Neural progenitor cell (in vitro differentiated cells): Measurements from ENCODE around the gene QPCT.

ENCODE experiments used
- CTCF ChIP-seq: fragments of 200-600 bp; sonication (generic); IDR thresholded peaks from 2 replicates; pipeline ENCODE4 v1.5.1; 2017; ENCODE audit warnings: antibody characterized with exemption, mild to moderate bottlenecking
- EZH2 ChIP-seq: fragments of 200-600 bp; sonication (generic); IDR thresholded peaks from 2 replicates; pipeline ENCODE4 v1.6.1; 2017; ENCODE audit warnings: antibody characterized with exemption, mild to moderate bottlenecking, moderate library complexity
- EZH2phosphoT487 ChIP-seq: fragments of 200-600 bp; sonication (generic); IDR thresholded peaks from 2 replicates; pipeline ENCODE4 v1.6.1; 2017; ENCODE audit warnings: antibody characterized with exemption

- no peak for TF ChIP-seq CTCF
- no peak for TF ChIP-seq EZH2
- no peak for TF ChIP-seq EZH2phosphoT487
Observed at GRCh38 chr2:37418956-37419355, 74.5 kb downstream of the QPCT start.
